IMR-90 (cell line): ENCODE results near the gene SRRM3. TPM values are rescaled to one million over a fixed set of nuclear protein-coding genes. Genes with fewer than 3 reads are reported as not detected.
"Not testable (repeated sequence)": the region's sequence is repeated elsewhere in the genome, so short reads cannot be mapped to it uniquely, and the experiment has no call there.

ENCODE experiments used
- ATAC-seq: fragments of 200-7000 bp; cut with Tn5 transposase; 2 replicates; pipeline ENCODE4 v1.9.1; 2020; ENCODE audit warnings: low read depth, mild to moderate bottlenecking, moderate library complexity
- BruUV-seq: library from RNA; stranded (reverse); fragments of 400-500 nt; replicated peaks from 2 replicates; lab custom pipeline; 2021; lab: Mats Ljungman, UMichigan
- CTCF ChIA-PET: fragments of 300-600 bp; formaldehyde crosslinking; extraction: SDS; loops from one replicate; lab custom pipeline; 2021; ENCODE audit warnings: antibody characterized with exemption; lab: Yijun Ruan, JAX
- POLR2A ChIA-PET: fragments of 300-600 bp; sonication (Branson Sonifier 250); formaldehyde crosslinking; loops from one replicate; lab custom pipeline; 2022; ENCODE audit warnings: antibody characterized with exemption; ENCODE audit not compliant: unreplicated experiment; lab: Charles Lee
- DNase-seq: peaks from one replicate; pipeline ENCODE4 v3.0.0; 2013
- H2AFZ ChIP-seq: replicated peaks from 2 replicates; pipeline ENCODE3; 2013; ENCODE audit warnings: low read length, mild to moderate bottlenecking; ENCODE audit not compliant: poor library complexity
- H2AK5ac ChIP-seq: 2 replicates; pipeline ENCODE4 v1.6.1; 2013; ENCODE audit warnings: low read depth, low read length, inconsistent platforms
- H2AK9ac ChIP-seq: replicated peaks from 2 replicates; pipeline ENCODE3; 2013; ENCODE audit warnings: mild to moderate bottlenecking, low read depth, low read length, moderate library complexity; ENCODE audit not compliant: poor library complexity
- H2BK120ac ChIP-seq: 2 replicates; pipeline ENCODE4 v1.6.1; 2013; ENCODE audit warnings: low read depth, low read length, inconsistent platforms
- H2BK15ac ChIP-seq: 3 replicates; pipeline ENCODE4 v1.6.1; 2013; ENCODE audit warnings: low read depth, low read length, inconsistent platforms
- H2BK20ac ChIP-seq: 2 replicates; pipeline ENCODE4 v1.6.1; 2013; ENCODE audit warnings: low read depth, mild to moderate bottlenecking, inconsistent platforms, low read length, moderate library complexity
- H2BK5ac ChIP-seq: 2 replicates; pipeline ENCODE4 v1.6.1; 2013; ENCODE audit warnings: mild to moderate bottlenecking, low read depth, low read length, inconsistent platforms; ENCODE audit not compliant: poor library complexity, severe bottlenecking
- H3K14ac ChIP-seq: replicated peaks from 2 replicates; pipeline ENCODE4 v1.6.1; 2013; ENCODE audit warnings: low read depth, low read length, inconsistent platforms
- H3K18ac ChIP-seq: 2 replicates; pipeline ENCODE4 v1.6.1; 2013; ENCODE audit warnings: low read depth, low read length, control low read depth
- H3K23ac ChIP-seq: 2 replicates; pipeline ENCODE4 v1.6.1; 2013; ENCODE audit warnings: low read depth, low read length, inconsistent platforms
- H3K27ac ChIP-seq: 2 replicates; pipeline ENCODE4 v1.5.1; 2013; ENCODE audit warnings: mild to moderate bottlenecking, control low read depth, low read length; ENCODE audit not compliant: insufficient read depth
- H3K27me3 ChIP-seq: 2 replicates; pipeline ENCODE4 v1.6.1; 2013; ENCODE audit warnings: low read length; ENCODE audit not compliant: control insufficient read depth, insufficient read depth
- H3K36me3 ChIP-seq: 2 replicates; pipeline ENCODE4 v1.6.1; 2013; ENCODE audit warnings: low read length, mixed read lengths; ENCODE audit not compliant: control insufficient read depth, insufficient read depth
- H3K4ac ChIP-seq: 2 replicates; pipeline ENCODE4 v1.6.1; 2013; ENCODE audit warnings: low read depth, low read length, inconsistent platforms
- H3K4me1 ChIP-seq: 2 replicates; pipeline ENCODE4 v1.6.1; 2013; ENCODE audit warnings: low read length, mixed read lengths; ENCODE audit not compliant: control insufficient read depth, insufficient read depth
- H3K4me2 ChIP-seq: 2 replicates; pipeline ENCODE4 v1.6.1; 2013; ENCODE audit warnings: low read depth, mild to moderate bottlenecking, control low read depth, low read length, moderate library complexity
- H3K4me3 ChIP-seq: 2 replicates; pipeline ENCODE4 v1.5.1; 2013; ENCODE audit warnings: low read depth, mild to moderate bottlenecking, control low read depth, low read length, moderate library complexity; ENCODE audit not compliant: insufficient read depth
- H3K56ac ChIP-seq: 2 replicates; pipeline ENCODE4 v1.6.1; 2013; ENCODE audit warnings: low read length, inconsistent platforms; ENCODE audit not compliant: insufficient read depth; ENCODE audit errors: extremely low read depth
- H3K79me1 ChIP-seq, 2 experiments: 2 replicates each; pipeline ENCODE4 v1.6.1; 2013; ENCODE audit warnings: low read length in 2 of 2, inconsistent platforms in 1 of 2, low read depth in 1 of 2
- H3K9ac ChIP-seq: 2 replicates; pipeline ENCODE4 v1.6.1; 2013; ENCODE audit warnings: low read depth, low read length, control low read depth
- H3K9me1 ChIP-seq: 2 replicates; pipeline ENCODE4 v1.6.1; 2013; ENCODE audit warnings: low read length, inconsistent platforms; ENCODE audit not compliant: insufficient read depth
- H3K9me3 ChIP-seq: 2 replicates; pipeline ENCODE4 v1.6.1; 2013; ENCODE audit warnings: low read length; ENCODE audit not compliant: control insufficient read depth, insufficient read depth
- H4K20me1 ChIP-seq: 2 replicates; pipeline ENCODE4 v1.6.1; 2013; ENCODE audit warnings: low read length, inconsistent platforms; ENCODE audit not compliant: insufficient read depth
- H4K5ac ChIP-seq: 2 replicates; pipeline ENCODE4 v1.6.1; 2013; ENCODE audit warnings: mild to moderate bottlenecking, low read depth, low read length, control low read depth
- H4K8ac ChIP-seq, 2 experiments: 2 replicates each; pipeline ENCODE4 v1.6.1; 2013; ENCODE audit warnings: low read depth in 2 of 2, low read length in 2 of 2, control low read depth in 1 of 2, inconsistent platforms in 1 of 2
- H4K91ac ChIP-seq: 2 replicates; pipeline ENCODE4 v1.6.1; 2013; ENCODE audit warnings: low read depth, low read length, inconsistent platforms; ENCODE audit not compliant: insufficient read depth
- MAFK ChIP-seq: IDR thresholded peaks from 2 replicates; pipeline ENCODE4 v1.6.1; 2012; ENCODE audit warnings: low read depth, low read length, improper control_type of control experiment
- RFX5 ChIP-seq: IDR thresholded peaks from 2 replicates; pipeline ENCODE4 v1.8.0; 2012; ENCODE audit warnings: low read depth, mild to moderate bottlenecking, low read length, moderate library complexity
- WGBS, 2 experiments: methylation state at CpG; one replicate each; pipeline versions ENCODE4 v1.1.5 to v1.1.7; 2013; ENCODE audit warnings: missing lambda C conversion rate in 2 of 2; ENCODE audit not compliant: insufficient read length in 1 of 2; ENCODE audit errors: extremely low coverage in 2 of 2; 5-methylcytosine and 5-hydroxymethylcytosine counted together
- dilution Hi-C: fragments of 300-500 bp; cut with HindIII; formaldehyde crosslinking; loops from one replicate; pipeline ENCODE4 v1.14.3; 2018; ENCODE audit warnings: low sequenced_read_pairs; ENCODE audit not compliant: unreplicated experiment
- in situ Hi-C: fragments of 300-500 bp; cut with MboI; formaldehyde crosslinking; loops from 3 replicates; pipeline ENCODE4 v1.14.3; 2019; ENCODE audit warnings: low sequenced_read_pairs, inconsistent platforms, mixed read lengths
- intact Hi-C: fragments of 100-400 bp; cut with micrococcal nuclease; formaldehyde crosslinking; loops from 2 replicates; pipeline ENCODE4 v1.10.0; 2022
- polyA plus RNA-seq, 3 experiments: library from polyadenylated mRNA; depleted of rRNA; stranded (reverse); fragments of >200 nt; gene quantifications; 2 replicates each; pipeline ENCODE4 v1.2.3, GENCODE V29; 2012; ENCODE audit warnings: low replicate concordance in 1 of 3
- total RNA-seq: library from RNA; depleted of rRNA; stranded (reverse); fragments of >200 nt; gene quantifications from 2 replicates; pipeline ENCODE4 v1.2.3, GENCODE V29; 2012

The SRRM3 gene
- total and polyA plus RNA-seq, 2 of the 4 experiments (the other 2 are of a cell fraction): 0.18 to 2.5 TPM

GRCh38 chr7:76286842-76287403 is 85.2 kb downstream of the SRRM3 start:
- Histone ChIP-seq H3K4me1 (peaks cover 8% of the 10 kb centered on the region), H4K91ac (0 out of 2 replicates have a peak overlapping the region, but pooled peaks have one; percentile 32), H2AFZ (no peak overlapping the region), H3K14ac (no peak overlapping the region), H3K27me3 (peaks cover 7% of the 10 kb centered on the region), H3K9me3 (no peaks in the 10 kb centered on the region), H4K5ac (no peak overlapping the region), H3K56ac (no peak overlapping the region), H3K4me3 (no peak overlapping the region), H3K18ac (no peak overlapping the region), H2BK15ac (no peak overlapping the region), H3K36me3 (peaks cover 5% of the 10 kb centered on the region; the same call in 1 of the 2 replicates), H2BK5ac (no peak overlapping the region), H2BK120ac (no peak overlapping the region), H2BK20ac (no peak overlapping the region), H3K79me1 (0 out of 4 replicates have a peak, but pooled peaks cover 0 to under 1% of the 10 kb centered on the region in 2 experiments), H4K20me1 (no peaks in the 10 kb centered on the region), H3K23ac (no peak overlapping the region), H2AK5ac (no peak overlapping the region), H3K4ac (no peak overlapping the region), H3K4me2 (no peak overlapping the region), H4K8ac (no peak overlapping the region), H2AK9ac (peak overlapping the region; percentile 42), H3K9me1 (peaks cover 9% of the 10 kb centered on the region; the same call in 1 of the 2 replicates), H3K27ac (no peak overlapping the region), H3K9ac (no peak overlapping the region)
- POLR2A ChIA-PET: interaction anchor here (0.6 to 0.7 kb wide), 2 partner anchors 13 to 19 kb away, joined by 3 read pairs; no protein-coding TSS in a partner anchor
- ATAC-seq (no peak), DNase-seq (no peak)
- dilution Hi-C loops (no loop called here), intact Hi-C loops (no loop called here), in situ Hi-C loops (no loop called here)
- no TSS peak for BruUV-seq
- TF ChIP-seq RFX5 (no peak), MAFK (no peak)
- 100% methylated on average over 1 of the region's 16 CpGs; no CpG with 5 or more reads in 1 of the 2 experiments for WGBS, 2 experiments
- CTCF ChIA-PET: no interaction called here

- peak overlapping the region; percentile 97 for H2BK120ac ChIP-seq
These were observed 89.2 kb downstream of the SRRM3 start for GRCh38 chr7:76290847-76291350.

More at GRCh38 chr7:76290847-76291350, 89.2 kb downstream of the SRRM3 start:
- Histone ChIP-seq H3K18ac (peak overlapping the region; percentile 62), H4K5ac (peak overlapping the region; percentile 68), H3K27ac (peak overlapping the region; percentile 84), H3K9me1 (peaks cover 16% of the 10 kb centered on the region), H3K14ac (peak overlapping the region; percentile 75), H2AFZ (peak overlapping the region; percentile 91), H3K9ac (0 out of 2 replicates have a peak overlapping the region, but pooled peaks have one; percentile 3), H2BK15ac (peak overlapping the region; percentile 90), H2AK9ac (peak overlapping the region; percentile 98), H2BK20ac (peak overlapping the region; percentile 98), H3K4ac (peak overlapping the region; percentile 98), H4K8ac (peak overlapping the region; percentile 47 to 83), H3K56ac (peak overlapping the region; percentile 6; the same call in 1 of the 2 replicates), H2AK5ac (peak overlapping the region; percentile 76), H3K4me1 (peaks cover 22% of the 10 kb centered on the region), H3K23ac (peak overlapping the region; percentile 82), H2BK5ac (peak overlapping the region; percentile 94), H4K91ac (peak overlapping the region; percentile 90), H3K79me1 (peaks cover 0 to 22% of the 10 kb centered on the region in 2 experiments; a peak in 2 of 4 replicates)
- in situ Hi-C loops, DNase-seq, BruUV-seq, ATAC-seq, H3K9me3 ChIP-seq, POLR2A ChIA-PET, H3K4me2 ChIP-seq, H3K4me3 ChIP-seq, dilution Hi-C loops, H4K20me1 ChIP-seq, H3K36me3 ChIP-seq, H3K27me3 ChIP-seq: not testable (repeated sequence)
- intact Hi-C loops: loop anchor here (1.0 kb wide), 3 partner anchors 12 to 113 kb away; no protein-coding TSS in a partner anchor
- CTCF ChIA-PET: interaction anchor here (0.6 to 1.3 kb wide), 11 partner anchors 9 to 112 kb away, joined by 3 to 9 read pairs (median 4); no protein-coding TSS in a partner anchor
- WGBS, 2 experiments: 83% methylated on average over 6 of the region's 6 CpGs; no CpG with 5 or more reads in 1 of the 2 experiments
